Fibroblast of mammary gland (primary cell): ENCODE results near the gene PELO.
A peak's percentile ranks its signal among the peaks of the same experiment; 100 is the strongest.

Experiments used
- DNase-seq: peaks from one replicate; pipeline ENCODE4 v3.0.0-alpha.2; 2010; ENCODE audit warnings: low read depth
- H3K4me3 ChIP-seq: 2 replicates; pipeline ENCODE4 v1.5.1; 2011; ENCODE audit warnings: low read depth, mild to moderate bottlenecking, low read length, moderate library complexity; ENCODE audit not compliant: control insufficient read depth
- CTCF ChIP-seq: conservative IDR thresholded peaks from 2 replicates; pipeline ENCODE4 v1.5.1; 2011; ENCODE audit warnings: low read depth, low read length, inconsistent platforms; ENCODE audit not compliant: control insufficient read depth, insufficient read depth

Gene PELO

GRCh38 chr5:52837068-52837467 is 49.4 kb downstream of the PELO start:
- DNase-seq: peak; percentile 52
- no peak for TF ChIP-seq CTCF
- H3K4me3 ChIP-seq: no peak overlapping the region
